DOHH2 (cell line): ENCODE results near the gene NIPBL.

Experiments
- H3F3A ChIP-seq: fragments of 200-600 bp; sonication (generic), shearing (Covaris generic); 2 replicates; pipeline ENCODE4 v1.6.0; 2016; ENCODE audit warnings: antibody characterized with exemption, mild to moderate bottlenecking; ENCODE audit not compliant: control insufficient read depth, insufficient read depth
- H3K27ac ChIP-seq: fragments of 200-600 bp; sonication (generic); 2 replicates; pipeline ENCODE4 v1.5.1; 2014; ENCODE audit warnings: low read depth, mild to moderate bottlenecking, low read length, moderate library complexity
- H3K27me3 ChIP-seq: fragments of 200-600 bp; sonication (generic); 2 replicates; pipeline ENCODE4 v1.6.1; 2014; ENCODE audit warnings: mild to moderate bottlenecking, low read length, mixed read lengths; ENCODE audit not compliant: control insufficient read depth
- H3K36me3 ChIP-seq: fragments of 200-600 bp; sonication (generic); 2 replicates; pipeline ENCODE4 v1.6.1; 2014; ENCODE audit warnings: mild to moderate bottlenecking, low read length, moderate library complexity, mixed read lengths; ENCODE audit not compliant: control insufficient read depth
- H3K4me1 ChIP-seq: fragments of 200-600 bp; sonication (generic); 2 replicates; pipeline ENCODE4 v1.6.1; 2014; ENCODE audit warnings: mild to moderate bottlenecking, low read length, mixed read lengths; ENCODE audit not compliant: control insufficient read depth
- H3K4me2 ChIP-seq: fragments of 200-600 bp; sonication (generic); 2 replicates; pipeline ENCODE4 v1.6.0; 2014; ENCODE audit warnings: mild to moderate bottlenecking, low read length, moderate library complexity
- H3K4me3 ChIP-seq: fragments of 200-600 bp; sonication (generic); 2 replicates; pipeline ENCODE4 v1.5.1; 2014; ENCODE audit warnings: mild to moderate bottlenecking, low read length, mixed read lengths
- H3K79me2 ChIP-seq: fragments of 200-600 bp; sonication (generic); 2 replicates; pipeline ENCODE4 v1.6.1; 2014; ENCODE audit warnings: mild to moderate bottlenecking, low read length, mixed read lengths; ENCODE audit not compliant: control insufficient read depth
- H3K9me2 ChIP-seq: fragments of 200-600 bp; sonication (generic); replicated peaks from 2 replicates; pipeline ENCODE4 v1.6.1; 2014; ENCODE audit warnings: mild to moderate bottlenecking, low read length, mixed read lengths; ENCODE audit not compliant: control insufficient read depth
- H3K9me3 ChIP-seq: fragments of 200-600 bp; sonication (generic); 2 replicates; pipeline ENCODE4 v1.6.1; 2014; ENCODE audit warnings: antibody characterized with exemption, low read length, mixed read lengths; ENCODE audit not compliant: control insufficient read depth, insufficient read depth
- H4K20me1 ChIP-seq: fragments of 200-600 bp; sonication (generic); 2 replicates; pipeline ENCODE4 v1.6.0; 2014; ENCODE audit warnings: low read depth, mild to moderate bottlenecking, antibody characterized with exemption, low read length, moderate library complexity; ENCODE audit not compliant: control insufficient read depth, insufficient read depth
- CTCF ChIP-seq: fragments of 200-600 bp; sonication (generic); IDR thresholded peaks from one replicate; pipeline ENCODE4 v1.5.1; 2014; ENCODE audit warnings: antibody characterized with exemption, mild to moderate bottlenecking, low read depth, low read length; ENCODE audit not compliant: poor library complexity, severe bottlenecking
- EZH2phosphoT487 ChIP-seq: fragments of 200-600 bp; sonication (generic); IDR thresholded peaks from 2 replicates; pipeline ENCODE4 v1.6.1; 2017; ENCODE audit warnings: borderline replicate concordance, mild to moderate bottlenecking, antibody characterized with exemption, low read length, moderate library complexity, mixed read lengths

The NIPBL gene

GRCh38 chr5:36982146-36982545 is 105.6 kb downstream of the NIPBL start:
- Histone ChIP-seq H3K4me2 (no peak overlapping the region), H3K9me3 (no peaks in the 10 kb centered on the region), H3K27ac (no peak overlapping the region), H3K4me1 (no peaks in the 10 kb centered on the region), H4K20me1 (no peaks in the 10 kb centered on the region), H3K36me3 (peaks cover 42% of the 10 kb centered on the region), H3K4me3 (no peak overlapping the region), H3K27me3 (no peaks in the 10 kb centered on the region), H3K79me2 (peaks cover 50% of the 10 kb centered on the region), H3F3A (no peaks in the 10 kb centered on the region), H3K9me2 (no peaks in the 10 kb centered on the region)
- no peak for TF ChIP-seq EZH2phosphoT487
- no peak for TF ChIP-seq CTCF

GRCh38 chr5:36985387-36985786 is 108.8 kb downstream of the NIPBL start:
- Histone ChIP-seq H3F3A (no peaks in the 10 kb centered on the region), H4K20me1 (no peaks in the 10 kb centered on the region), H3K4me2 (no peak overlapping the region), H3K27me3 (no peaks in the 10 kb centered on the region), H3K4me3 (no peak overlapping the region), H3K9me2 (no peaks in the 10 kb centered on the region), H3K4me1 (no peaks in the 10 kb centered on the region), H3K36me3 (peaks cover 18% of the 10 kb centered on the region), H3K27ac (no peak overlapping the region), H3K9me3 (no peaks in the 10 kb centered on the region), H3K79me2 (peaks cover 38% of the 10 kb centered on the region)
- no peak for TF ChIP-seq CTCF
- no peak for TF ChIP-seq EZH2phosphoT487

DNA sequence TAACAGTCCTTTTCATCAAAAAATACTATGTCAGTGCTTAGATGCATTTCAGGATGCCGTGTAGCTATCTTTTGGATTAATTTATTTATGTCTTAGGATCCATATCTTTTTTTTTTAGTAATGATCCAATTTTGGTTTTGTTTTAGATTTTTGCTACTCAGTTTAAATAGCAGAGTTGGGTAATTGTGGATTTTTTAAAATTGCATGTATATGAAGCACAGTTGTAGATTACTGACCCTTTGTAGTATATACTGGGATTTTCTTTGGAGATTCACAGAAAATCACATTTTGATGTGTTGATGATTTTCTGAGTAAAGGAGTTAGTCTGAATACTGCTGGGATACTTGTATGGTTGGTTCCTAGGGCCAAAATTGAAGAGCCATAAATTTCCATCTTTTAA is 111.8 kb downstream of the NIPBL start:
- Histone ChIP-seq H3K4me2 (no peak overlapping the region), H3K79me2 (peaks cover 28% of the 10 kb centered on the region), H3K9me3 (no peaks in the 10 kb centered on the region), H3F3A (no peaks in the 10 kb centered on the region), H3K4me1 (no peaks in the 10 kb centered on the region), H3K9me2 (no peaks in the 10 kb centered on the region), H3K36me3 (peaks cover 14% of the 10 kb centered on the region), H3K4me3 (no peak overlapping the region), H4K20me1 (no peaks in the 10 kb centered on the region), H3K27ac (no peak overlapping the region), H3K27me3 (no peaks in the 10 kb centered on the region)
- TF ChIP-seq EZH2phosphoT487 (no peak), CTCF (no peak)

DNA sequence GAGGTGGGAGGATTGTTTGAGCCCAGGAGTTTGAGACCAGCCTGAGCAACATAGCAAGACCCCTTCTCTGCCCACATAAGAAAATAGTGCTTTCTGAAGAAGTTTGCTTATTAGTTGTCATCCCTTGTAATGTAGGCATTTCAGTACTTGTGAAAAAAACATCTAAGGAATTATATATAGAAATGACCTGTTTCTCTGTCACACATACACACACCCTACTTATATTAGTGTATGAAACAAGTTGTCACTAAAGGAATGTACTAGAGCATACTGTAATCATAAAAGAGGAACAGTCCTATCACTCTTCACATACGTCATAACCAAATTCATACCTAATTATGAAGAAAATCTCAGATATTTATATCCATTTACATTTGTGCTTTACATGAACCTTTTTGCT is 122.0 kb downstream of the NIPBL start:
- Histone ChIP-seq H3K9me2 (no peaks in the 10 kb centered on the region), H3K4me2 (no peak overlapping the region), H3K79me2 (no peaks in the 10 kb centered on the region), H3K27me3 (no peaks in the 10 kb centered on the region), H3K4me1 (no peaks in the 10 kb centered on the region), H3K27ac (no peak overlapping the region), H3K4me3 (no peak overlapping the region), H4K20me1 (no peaks in the 10 kb centered on the region), H3F3A (no peaks in the 10 kb centered on the region), H3K36me3 (peaks cover 61% of the 10 kb centered on the region), H3K9me3 (no peaks in the 10 kb centered on the region)
- TF ChIP-seq CTCF (no peak), EZH2phosphoT487 (no peak)
